GM12878 (cell line): ENCODE measurements around the gene ULK4. TPM values are rescaled to one million over a fixed set of nuclear protein-coding genes. Genes with fewer than 3 reads are reported as not detected.

Source experiments
- CREB1 ChIP-seq: IDR thresholded peaks from 2 replicates; pipeline ENCODE4 v1.6.1; 2012; ENCODE audit warnings: low read depth, mild to moderate bottlenecking, inconsistent platforms
- EGR1 ChIP-seq, 2 experiments: IDR thresholded peaks; 1 replicate in 1 of 2; 2 replicates in 1 of 2; pipeline ENCODE4 v1.6.1; 2011 to 2012; ENCODE audit warnings: low read depth in 2 of 2, low read length in 2 of 2, borderline replicate concordance in 1 of 2, mild to moderate bottlenecking in 1 of 2, moderate library complexity in 1 of 2
- EP300 ChIP-seq, 2 experiments: fragments of 150-350 bp in 1 of 2; IDR thresholded peaks; 2 replicates each; pipeline ENCODE4 v1.6.1; 2011 to 2012; ENCODE audit warnings: low read depth in 2 of 2, low read length in 2 of 2, borderline replicate concordance in 1 of 2, improper control_type of control experiment in 1 of 2, inconsistent platforms in 1 of 2; ENCODE audit not compliant: control insufficient read depth in 1 of 2
- FOXK2 ChIP-seq: fragments of 450-650 bp; IDR thresholded peaks from 2 replicates; pipeline ENCODE4 v1.6.1; 2017; ENCODE audit warnings: mild to moderate bottlenecking, moderate library complexity
- HCFC1 ChIP-seq: fragments of 150-350 bp; IDR thresholded peaks from 2 replicates; pipeline ENCODE4 v1.6.1; 2014; ENCODE audit warnings: low read length
- HDAC2 ChIP-seq: fragments of 200-600 bp; sonication (generic); IDR thresholded peaks from 2 replicates; pipeline ENCODE4 v1.6.1; 2017
- HDGF ChIP-seq: fragments of 450-650 bp; IDR thresholded peaks from 2 replicates; pipeline ENCODE4 v1.6.1; 2016; ENCODE audit warnings: antibody characterized with exemption
- HSF1 ChIP-seq: fragments of 150-350 bp; IDR thresholded peaks from 2 replicates; pipeline ENCODE4 v1.6.1; 2014; ENCODE audit warnings: mild to moderate bottlenecking, low read depth, low read length
- IKZF2 ChIP-seq, 2 experiments: fragments of 450-650 bp; IDR thresholded peaks; 2 replicates each; pipeline ENCODE4 v1.6.1; 2017; ENCODE audit warnings: mild to moderate bottlenecking in 2 of 2, moderate library complexity in 2 of 2
- IRF3 ChIP-seq: fragments of 450-650 bp; IDR thresholded peaks from 2 replicates; pipeline ENCODE4 v1.6.1; 2014; ENCODE audit warnings: mild to moderate bottlenecking
- JUNB ChIP-seq: IDR thresholded peaks from 2 replicates; pipeline ENCODE4 v1.6.1; 2016; ENCODE audit warnings: antibody characterized with exemption, mild to moderate bottlenecking
- LARP7 ChIP-seq: fragments of 450-650 bp; IDR thresholded peaks from 2 replicates; pipeline ENCODE4 v1.6.1; 2017; ENCODE audit warnings: mild to moderate bottlenecking
- MEF2A ChIP-seq: IDR thresholded peaks from 2 replicates; pipeline ENCODE4 v1.6.1; 2011; ENCODE audit warnings: low read depth, mild to moderate bottlenecking, low read length, moderate library complexity; ENCODE audit not compliant: insufficient read depth
- MXI1 ChIP-seq: fragments of 150-350 bp; IDR thresholded peaks from 2 replicates; pipeline ENCODE4 v1.6.1; 2011; ENCODE audit warnings: low read depth, mild to moderate bottlenecking, inconsistent platforms, low read length, improper control_type of control experiment
- MYB ChIP-seq: fragments of 150-350 bp; IDR thresholded peaks from 2 replicates; pipeline ENCODE4 v1.6.1; 2014; ENCODE audit warnings: mild to moderate bottlenecking, low read depth, low read length, borderline replicate concordance
- NR2C2 ChIP-seq: IDR thresholded peaks from 2 replicates; pipeline ENCODE4 v1.6.1; 2011; ENCODE audit warnings: borderline replicate concordance, low read depth; ENCODE audit not compliant: control insufficient read depth, insufficient read length
- PAX8 ChIP-seq: fragments of 450-650 bp; IDR thresholded peaks from 2 replicates; pipeline ENCODE4 v1.6.1; 2017; ENCODE audit warnings: mild to moderate bottlenecking, moderate library complexity
- POU2F2 ChIP-seq: IDR thresholded peaks from 3 replicates; pipeline ENCODE4 v1.6.1; 2011; ENCODE audit warnings: low read depth, mild to moderate bottlenecking, low read length, borderline replicate concordance
- TCF12 ChIP-seq: IDR thresholded peaks from 2 replicates; pipeline ENCODE4 v1.6.1; 2011; ENCODE audit warnings: low read depth, mild to moderate bottlenecking, low read length
- USF1 ChIP-seq: IDR thresholded peaks from 2 replicates; pipeline ENCODE4 v1.6.1; 2011; ENCODE audit warnings: borderline replicate concordance, low read depth, mild to moderate bottlenecking, moderate library complexity, mixed read lengths, low read length; ENCODE audit not compliant: insufficient read depth; ENCODE audit errors: extremely low read length
- WRNIP1 ChIP-seq: IDR thresholded peaks from 2 replicates; pipeline ENCODE4 v1.6.1; 2011; ENCODE audit warnings: low read depth, low read length, improper control_type of control experiment, borderline replicate concordance
- YY1 ChIP-seq: IDR thresholded peaks from 2 replicates; pipeline ENCODE4 v1.6.1; 2011; ENCODE audit warnings: low read depth, mild to moderate bottlenecking, low read length
- ZNF384 ChIP-seq: IDR thresholded peaks from 2 replicates; pipeline ENCODE4 v1.6.1; 2012; ENCODE audit warnings: low read depth, mild to moderate bottlenecking, low read length, improper control_type of control experiment, borderline replicate concordance
- polyA plus RNA-seq, 11 experiments: library from polyadenylated mRNA; depleted of rRNA in 4 of 11; unstranded in 6 of 11; stranded (reverse) in 5 of 11; fragments of >200 nt; fragmentation: Nextera tagmentation in 4 of 11; fragmentation: Illumina TruSeq in 1 of 11; extraction: Ambion mirVana in 4 of 11; extraction: Trizol in 1 of 11; gene quantifications; 1 replicate in 1 of 11; 2 replicates in 10 of 11; pipeline versions ENCODE4 v1.2.1 to v1.2.3, GENCODE V29; 2011 to 2016; ENCODE audit warnings: inconsistent platforms in 2 of 11, missing spikeins in 2 of 11, low read depth in 1 of 11
- total RNA-seq, 4 experiments: library from RNA; depleted of rRNA in 3 of 4; stranded (reverse); fragments of >200 nt in 3 of 4; fragmentation: Illumina TruSeq in 1 of 4; extraction: Trizol in 1 of 4; gene quantifications; 2 replicates each; pipeline versions ENCODE4 v1.2.1 to v1.2.3, GENCODE V29; 2013 to 2021
- TF ChIP-seq, protein P1 (sequence below): IDR thresholded peaks from 2 replicates; pipeline ENCODE4 v1.6.1; 2012; ENCODE audit warnings: mild to moderate bottlenecking, low read depth, low read length
- TF ChIP-seq, protein P2 (sequence below): IDR thresholded peaks from 2 replicates; pipeline ENCODE4 v1.6.1; 2011; ENCODE audit warnings: low read depth, mild to moderate bottlenecking, low read length, moderate library complexity, borderline replicate concordance; ENCODE audit errors: extremely low read depth

Gene ULK4
- total and polyA plus RNA-seq, 10 of the 15 experiments (the other 5 are each of a cell fraction or from before 2014, with no cell fraction given), result 3.5 to 7.6 (median 6.3) TPM

DNA sequence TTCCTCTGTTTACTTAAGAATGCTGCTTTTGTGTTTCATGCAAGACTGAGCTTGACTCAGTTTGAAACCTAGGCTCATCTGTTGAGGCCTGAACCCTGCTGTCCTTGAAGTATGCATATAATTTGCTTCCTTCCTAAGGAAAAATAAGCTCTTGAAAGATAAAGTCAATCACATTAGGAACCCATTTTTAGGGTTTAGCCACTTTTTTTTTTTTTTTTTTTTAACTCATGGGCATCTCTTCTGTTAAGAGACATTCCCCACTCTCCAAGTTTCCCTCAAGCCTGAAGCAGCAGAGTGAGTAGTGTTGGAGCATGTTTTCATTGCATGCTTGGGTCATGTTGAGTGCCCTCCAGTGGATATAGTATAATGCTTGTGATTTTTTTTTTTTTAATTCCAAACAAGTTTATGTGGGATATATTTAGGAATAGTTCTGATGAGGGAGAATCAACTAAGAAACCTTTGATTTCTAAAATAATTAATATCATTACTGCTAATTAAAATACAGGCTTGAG, 759.0 kb downstream of the ULK4 start (continued):
- no peak for TF ChIP-seq USF1
- TF ChIP-seq NR2C2, result no peak
- no peak for TF ChIP-seq LARP7
- no peak for TF ChIP-seq MXI1
- no peak for TF ChIP-seq WRNIP1
- TF ChIP-seq YY1, result no peak
- no peak for TF ChIP-seq EGR1 (IDR thresholded peaks at IDR 0.05; ENCODE audit: borderline replicate concordance in 1 of 2, low read depth in 2 of 2, low read length in 2 of 2)
- no peak for TF ChIP-seq HDGF
- no peak for TF ChIP-seq PAX8
- peak; percentile 78 for TF ChIP-seq ZNF384
- TF ChIP-seq, protein P1, sequence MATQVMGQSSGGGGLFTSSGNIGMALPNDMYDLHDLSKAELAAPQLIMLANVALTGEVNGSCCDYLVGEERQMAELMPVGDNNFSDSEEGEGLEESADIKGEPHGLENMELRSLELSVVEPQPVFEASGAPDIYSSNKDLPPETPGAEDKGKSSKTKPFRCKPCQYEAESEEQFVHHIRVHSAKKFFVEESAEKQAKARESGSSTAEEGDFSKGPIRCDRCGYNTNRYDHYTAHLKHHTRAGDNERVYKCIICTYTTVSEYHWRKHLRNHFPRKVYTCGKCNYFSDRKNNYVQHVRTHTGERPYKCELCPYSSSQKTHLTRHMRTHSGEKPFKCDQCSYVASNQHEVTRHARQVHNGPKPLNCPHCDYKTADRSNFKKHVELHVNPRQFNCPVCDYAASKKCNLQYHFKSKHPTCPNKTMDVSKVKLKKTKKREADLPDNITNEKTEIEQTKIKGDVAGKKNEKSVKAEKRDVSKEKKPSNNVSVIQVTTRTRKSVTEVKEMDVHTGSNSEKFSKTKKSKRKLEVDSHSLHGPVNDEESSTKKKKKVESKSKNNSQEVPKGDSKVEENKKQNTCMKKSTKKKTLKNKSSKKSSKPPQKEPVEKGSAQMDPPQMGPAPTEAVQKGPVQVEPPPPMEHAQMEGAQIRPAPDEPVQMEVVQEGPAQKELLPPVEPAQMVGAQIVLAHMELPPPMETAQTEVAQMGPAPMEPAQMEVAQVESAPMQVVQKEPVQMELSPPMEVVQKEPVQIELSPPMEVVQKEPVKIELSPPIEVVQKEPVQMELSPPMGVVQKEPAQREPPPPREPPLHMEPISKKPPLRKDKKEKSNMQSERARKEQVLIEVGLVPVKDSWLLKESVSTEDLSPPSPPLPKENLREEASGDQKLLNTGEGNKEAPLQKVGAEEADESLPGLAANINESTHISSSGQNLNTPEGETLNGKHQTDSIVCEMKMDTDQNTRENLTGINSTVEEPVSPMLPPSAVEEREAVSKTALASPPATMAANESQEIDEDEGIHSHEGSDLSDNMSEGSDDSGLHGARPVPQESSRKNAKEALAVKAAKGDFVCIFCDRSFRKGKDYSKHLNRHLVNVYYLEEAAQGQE, result no peak
- no peak for TF ChIP-seq MYB
- TF ChIP-seq POU2F2, result no peak
- TF ChIP-seq JUNB, result peak; percentile 62
- no peak for TF ChIP-seq CREB1
- no peak for TF ChIP-seq MEF2A
- no peak for TF ChIP-seq HSF1
- no peak for TF ChIP-seq HCFC1
- TF ChIP-seq FOXK2, result no peak
- peak in 1 of 2 experiments; percentile 30; a peak in 1 of 4 replicates for TF ChIP-seq IKZF2 (IDR thresholded peaks at IDR 0.05)
- TF ChIP-seq, protein P2, sequence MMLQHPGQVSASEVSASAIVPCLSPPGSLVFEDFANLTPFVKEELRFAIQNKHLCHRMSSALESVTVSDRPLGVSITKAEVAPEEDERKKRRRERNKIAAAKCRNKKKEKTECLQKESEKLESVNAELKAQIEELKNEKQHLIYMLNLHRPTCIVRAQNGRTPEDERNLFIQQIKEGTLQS, result no peak
- no peak for TF ChIP-seq HDAC2
- TF ChIP-seq IRF3, result no peak
- TF ChIP-seq TCF12, result no peak
- no peak for TF ChIP-seq EP300 (IDR thresholded peaks at IDR 0.05; ENCODE audit: borderline replicate concordance in 1 of 2, control insufficient read depth in 1 of 2, low read depth in 2 of 2, low read length in 2 of 2)
